ENCODE results near the gene FMR1NB.

FMR1NB gene

GRCh38 chrX:147957291-147957690 lies 23.8 kb upstream of the FMR1NB start:
- H3K4me3 ChIP-seq (ENCODE audit: low read depth, low read length): no peak overlapping the region
- TF ChIP-seq CTCF (IDR thresholded peaks at IDR 0.05; ENCODE audit: low read depth, low read length): no peak

- no peak for TF ChIP-seq CTCF (IDR thresholded peaks at IDR 0.05; ENCODE audit: low read depth, low read length)
- no peak overlapping the region for H3K4me3 ChIP-seq (ENCODE audit: low read depth, low read length)
These were observed 22.8 kb upstream of the FMR1NB start for GRCh38 chrX:147958291-147958690.

GRCh38 chrX:147960722-147961121 lies 20.4 kb upstream of the FMR1NB start:
- no peak overlapping the region for H3K4me3 ChIP-seq (ENCODE audit: low read depth, low read length)
- TF ChIP-seq CTCF (IDR thresholded peaks at IDR 0.05; ENCODE audit: low read depth, low read length): no peak

DNA sequence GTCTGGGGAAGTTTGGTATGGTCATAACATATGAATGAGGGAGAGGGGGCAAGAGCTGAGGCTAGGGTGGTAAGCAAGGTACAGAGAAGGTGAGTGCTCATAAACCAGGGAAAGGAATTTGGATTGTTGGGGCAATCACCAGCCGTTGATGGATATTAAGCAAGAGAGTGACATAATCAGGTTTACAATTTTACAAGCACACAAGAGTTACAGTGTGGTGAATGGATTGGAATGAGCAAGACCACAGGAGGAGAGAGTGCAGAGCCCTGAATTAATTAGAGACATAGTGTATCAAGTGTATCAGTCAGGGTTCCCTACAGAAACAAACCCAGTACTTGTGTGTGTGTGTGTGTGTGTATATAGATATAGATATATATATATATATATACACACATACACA lies 18.7 kb upstream of the FMR1NB start:
- TF ChIP-seq CTCF (IDR thresholded peaks at IDR 0.05; ENCODE audit: low read depth, low read length): no peak
- H3K4me3 ChIP-seq (ENCODE audit: low read depth, low read length): no peak overlapping the region

- no peak for TF ChIP-seq CTCF (IDR thresholded peaks at IDR 0.05; ENCODE audit: low read depth, low read length)
- H3K4me3 ChIP-seq (ENCODE audit: low read depth, low read length): no peak overlapping the region
These were observed 2.2 kb upstream of the FMR1NB start for GRCh38 chrX:147978931-147979330.

DNA sequence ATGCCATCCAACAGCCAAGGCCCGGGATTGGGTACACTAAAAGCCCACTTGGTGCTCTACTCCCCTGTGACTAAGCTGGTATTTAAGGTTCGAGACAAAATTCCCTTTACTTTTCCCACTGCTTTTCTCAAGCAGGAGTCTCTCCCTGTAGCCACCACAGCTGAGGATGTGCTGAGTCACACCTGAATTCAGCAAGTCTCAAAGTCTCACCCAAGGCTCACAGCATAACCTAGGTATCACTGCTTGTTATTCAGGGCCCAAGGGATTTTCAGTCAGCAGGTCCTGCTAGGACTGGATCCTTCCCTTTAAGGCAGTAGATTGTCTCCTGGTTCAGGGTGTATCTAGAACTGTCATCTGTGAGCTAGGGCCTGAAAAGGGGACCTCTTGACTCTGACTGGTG lies 39.2 kb downstream of the FMR1NB start:
- TF ChIP-seq CTCF (IDR thresholded peaks at IDR 0.05; ENCODE audit: low read depth, low read length): no peak
- no peak overlapping the region for H3K4me3 ChIP-seq (ENCODE audit: low read depth, low read length)

DNA sequence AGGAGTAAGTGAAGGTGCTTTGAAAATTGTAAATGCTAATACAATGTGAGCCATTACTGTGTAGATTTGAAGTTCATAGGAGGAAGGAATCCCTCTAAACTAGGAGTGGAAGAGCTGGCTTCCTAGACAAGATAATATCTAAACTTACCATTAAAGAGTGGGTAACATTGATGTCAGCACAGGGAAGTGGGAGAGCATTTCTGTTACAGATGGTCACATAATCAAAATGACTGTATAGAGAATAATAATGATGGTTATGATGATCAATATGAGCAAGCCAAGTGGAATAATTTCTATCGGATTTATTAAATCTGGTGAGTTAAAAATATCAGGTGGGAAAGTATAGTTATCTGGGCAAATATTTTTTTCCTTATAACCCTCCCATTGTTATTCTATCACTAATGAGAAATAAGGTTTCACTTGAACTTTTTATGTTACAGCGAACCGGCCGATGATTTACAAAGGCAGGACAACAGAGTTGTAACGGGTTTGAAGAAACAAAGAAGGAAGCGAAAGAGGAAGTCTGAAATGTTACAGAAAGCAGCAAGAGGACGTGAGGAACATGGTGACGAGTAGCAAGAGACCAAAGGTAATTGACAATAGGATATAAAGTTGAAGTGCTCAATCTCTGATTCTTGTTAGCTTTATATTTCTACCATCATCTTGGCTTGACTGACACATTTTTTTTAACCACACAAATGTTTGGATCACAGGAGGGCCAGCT lies 43.5 kb downstream of the FMR1NB start:
- TF ChIP-seq CTCF (IDR thresholded peaks at IDR 0.05; ENCODE audit: low read depth, low read length): no peak
- no peak overlapping the region for H3K4me3 ChIP-seq (ENCODE audit: low read depth, low read length)

Data from WI38 (cell line).